A673 (cell line): ENCODE measurements around the gene TNFRSF6B. TPM values are rescaled to one million over a fixed set of nuclear protein-coding genes. Genes with fewer than 3 reads are reported as not detected.

Source experiments
- BruUV-seq: library from RNA; stranded (reverse); fragments of 400-500 nt; replicated peaks from 2 replicates; lab custom pipeline; 2021; lab: Mats Ljungman, UMichigan
- CTCF ChIA-PET: fragments of 300-600 bp; sonication (Branson Sonifier 250); formaldehyde crosslinking; loops from one replicate; lab custom pipeline; 2022; ENCODE audit warnings: antibody characterized with exemption; lab: Charles Lee
- POLR2A ChIA-PET: fragments of 300-600 bp; sonication (Branson Sonifier 250); formaldehyde crosslinking; loops from one replicate; lab custom pipeline; 2022; ENCODE audit warnings: antibody characterized with exemption; ENCODE audit not compliant: low non-redundant PET; lab: Charles Lee
- DNase-seq: peaks from one replicate; pipeline ENCODE4 v3.0.0-alpha.2; 2015; ENCODE audit warnings: low spot score
- H3K27ac ChIP-seq: fragments of 200-600 bp; sonication (generic); 2 replicates; pipeline ENCODE4 v1.5.1; 2016; ENCODE audit warnings: mixed run types, low read depth, mild to moderate bottlenecking, mixed read lengths, antibody characterized with exemption, low read length; ENCODE audit not compliant: poor library complexity, severe bottlenecking
- H3K27me3 ChIP-seq: fragments of 200-600 bp; sonication (generic); replicated peaks from 2 replicates; pipeline ENCODE4 v1.6.1; 2017; ENCODE audit warnings: mixed run types, low read depth, mild to moderate bottlenecking, mixed read lengths, antibody characterized with exemption, low read length; ENCODE audit not compliant: insufficient read depth, poor library complexity
- H3K36me3 ChIP-seq: fragments of 200-600 bp; sonication (generic); 2 replicates; pipeline ENCODE4 v1.6.1; 2016; ENCODE audit warnings: mixed run types, mild to moderate bottlenecking, mixed read lengths, antibody characterized with exemption, low read length; ENCODE audit not compliant: insufficient read depth, poor library complexity, severe bottlenecking
- H3K4me1 ChIP-seq: fragments of 200-600 bp; sonication (generic); 2 replicates; pipeline ENCODE4 v1.6.1; 2017; ENCODE audit warnings: mixed run types, mild to moderate bottlenecking, mixed read lengths, antibody characterized with exemption, low read length; ENCODE audit not compliant: insufficient read depth, poor library complexity, severe bottlenecking
- H3K4me3 ChIP-seq: fragments of 200-600 bp; sonication (generic); 2 replicates; pipeline ENCODE4 v1.5.1; 2016; ENCODE audit warnings: low read depth, mixed run types, mild to moderate bottlenecking, mixed read lengths, low read length; ENCODE audit not compliant: poor library complexity, severe bottlenecking
- H3K9me3 ChIP-seq: fragments of 200-600 bp; sonication (generic); 2 replicates; pipeline ENCODE4 v1.6.1; 2016; ENCODE audit warnings: mixed run types, low read depth, mild to moderate bottlenecking, mixed read lengths, antibody characterized with exemption, low read length; ENCODE audit not compliant: poor library complexity, severe bottlenecking
- CTCF ChIP-seq: fragments of 300-800, 200-600 bp; sonication (generic); conservative IDR thresholded peaks from 2 replicates; pipeline ENCODE4 v1.5.1; 2017; ENCODE audit warnings: low read depth, mild to moderate bottlenecking, antibody characterized with exemption, low read length, moderate library complexity, mixed read lengths
- EZH2 ChIP-seq: fragments of 200-600 bp; sonication (generic); IDR thresholded peaks from 2 replicates; pipeline ENCODE4 v1.6.1; 2017; ENCODE audit warnings: borderline replicate concordance, low read depth, mild to moderate bottlenecking, mixed read lengths, antibody characterized with exemption, low read length; ENCODE audit not compliant: poor library complexity, severe bottlenecking
- intact Hi-C: fragments of 100-400 bp; cut with micrococcal nuclease; formaldehyde crosslinking; loops from one replicate; pipeline ENCODE4 v1.10.0; 2022; ENCODE audit not compliant: unreplicated experiment
- total RNA-seq: library from RNA; stranded (reverse); gene quantifications from 2 replicates; pipeline ENCODE4 v1.2.3, GENCODE V29; 2021

TNFRSF6B gene
- total RNA-seq, 1 experiment from 2014 or later, result not detected

GRCh38 chr20:63705232-63706026 lies 9.0 kb downstream of the TNFRSF6B start:
- Histone ChIP-seq H3K9me3 (no peaks in the 10 kb centered on the region), H3K4me1 (peaks cover 6% of the 10 kb centered on the region), H3K36me3 (peaks cover 36% of the 10 kb centered on the region), H3K27ac (no peak overlapping the region), H3K27me3 (no peaks in the 10 kb centered on the region), H3K4me3 (no peak overlapping the region)
- ChIA-PET CTCF (no interaction called here), POLR2A (no interaction called here)
- TF ChIP-seq CTCF, result no peak
- no peak for TF ChIP-seq EZH2
- intact Hi-C loops, result no loop called here
- BruUV-seq, result no TSS peak
- DNase-seq, result no peak

- peak overlapping the region; percentile 98 for H3K4me3 ChIP-seq
- no peak overlapping the region for H3K27ac ChIP-seq
- H3K36me3 ChIP-seq, result peaks cover 43% of the 10 kb centered on the region
- TF ChIP-seq CTCF, result no peak
- no peak for TF ChIP-seq EZH2
- DNase-seq, result no peak
- BruUV-seq, result TSS peak; percentile 35
- H3K9me3 ChIP-seq, result no peaks in the 10 kb centered on the region
- POLR2A ChIA-PET, result no interaction called here
- intact Hi-C loops, result no loop called here
- no peaks in the 10 kb centered on the region for H3K27me3 ChIP-seq
- H3K4me1 ChIP-seq, result peaks cover 6% of the 10 kb centered on the region
- CTCF ChIA-PET, result no interaction called here
Observed at GRCh38 chr20:63706027-63706695, 9.7 kb downstream of the TNFRSF6B start.

GRCh38 chr20:63706852-63707557 lies 10.6 kb downstream of the TNFRSF6B start:
- H3K27ac ChIP-seq, result peak overlapping the region; percentile 87
- ChIA-PET POLR2A (no interaction called here), CTCF (no interaction called here)
- peaks cover 4% of the 10 kb centered on the region for H3K9me3 ChIP-seq
- H3K4me3 ChIP-seq, result peak overlapping the region; percentile 98
- peaks cover 6% of the 10 kb centered on the region for H3K4me1 ChIP-seq
- TF ChIP-seq CTCF (no peak), EZH2 (no peak)
- peak; percentile 46 for DNase-seq
- no peaks in the 10 kb centered on the region for H3K27me3 ChIP-seq
- peaks cover 52% of the 10 kb centered on the region for H3K36me3 ChIP-seq
- no TSS peak for BruUV-seq
- intact Hi-C loops, result no loop called here
